Hepatic stellate cell (primary cell): ENCODE data around the gene GSTM2.

Source experiments
- DNase-seq: peaks from one replicate; pipeline ENCODE4 v3.0.0; 2011; ENCODE audit warnings: low spot score

GSTM2 gene

DNA sequence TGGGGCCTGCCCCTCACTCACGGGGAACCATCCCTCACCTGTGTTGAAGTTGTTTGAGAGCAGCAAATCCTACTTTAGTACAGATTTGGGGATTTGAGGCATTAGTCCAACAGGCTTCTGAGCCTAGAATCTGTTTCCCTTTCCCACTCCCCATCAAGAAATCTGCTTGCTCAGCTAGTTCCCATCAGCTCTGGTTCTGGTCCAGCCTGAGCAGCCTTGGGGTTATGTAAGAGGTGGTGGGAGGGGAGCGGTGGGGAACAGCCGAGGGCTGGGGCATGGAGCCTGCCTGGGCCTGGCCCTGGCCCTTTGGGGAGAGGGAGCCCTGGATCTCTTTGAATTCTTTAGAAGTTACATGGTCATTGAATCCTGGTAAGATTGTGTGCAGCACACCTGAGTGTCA, 48.3 kb downstream of the GSTM2 start:
- DNase-seq, result no peak

- no peak for DNase-seq
These were observed 48.8 kb downstream of the GSTM2 start for GRCh38 chr1:109716570-109717090.

- DNase-seq, result no peak
These were observed 49.9 kb downstream of the GSTM2 start for GRCh38 chr1:109717729-109718128.

DNA sequence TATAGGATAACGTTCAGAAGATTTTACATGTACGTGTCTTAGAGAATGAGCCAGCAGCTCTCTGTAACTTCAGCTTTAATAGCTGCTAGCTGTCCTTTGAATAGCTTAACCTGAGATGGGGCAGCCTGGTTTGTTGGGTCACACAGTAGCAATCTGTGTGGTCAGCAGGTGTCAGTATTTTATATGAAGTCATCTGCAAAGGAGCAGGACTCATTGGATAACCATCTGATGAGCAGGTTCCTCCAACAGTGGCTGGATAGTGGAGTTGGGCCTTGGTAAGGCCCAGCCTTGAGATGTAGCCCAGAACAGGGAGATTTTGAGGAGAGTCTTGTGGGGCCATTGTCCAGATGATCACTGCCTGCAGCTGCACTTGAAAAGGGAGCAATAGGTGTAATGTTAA, 50.6 kb downstream of the GSTM2 start:
- DNase-seq, result no peak

DNA sequence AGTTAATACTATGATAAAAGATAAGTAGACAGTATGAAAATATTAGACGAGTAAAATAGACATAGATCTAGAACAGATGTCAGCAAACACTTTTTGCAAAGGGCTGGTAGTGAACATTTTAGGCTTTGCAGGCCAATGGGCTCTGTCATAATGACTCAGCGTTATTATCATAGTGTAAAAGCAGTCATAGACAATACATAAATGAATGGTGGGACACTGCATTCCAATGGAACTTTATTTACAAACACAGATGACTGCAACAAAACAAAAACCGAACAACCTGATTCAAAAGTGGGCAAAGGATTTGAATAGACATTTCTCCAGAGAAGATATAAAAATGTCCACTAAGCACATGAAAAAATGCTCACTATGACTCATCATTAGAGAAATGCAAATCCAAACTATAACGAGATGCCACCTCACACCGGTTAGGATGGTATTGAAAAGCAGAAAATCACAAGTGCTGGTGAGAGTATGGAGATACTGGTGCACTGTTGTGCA, 51.5 kb downstream of the GSTM2 start:
- DNase-seq, result peak; percentile 44

GRCh38 chr1:109721042-109721441, 53.2 kb downstream of the GSTM2 start:
- DNase-seq, result no peak

GRCh38 chr1:109721971-109722370, 54.1 kb downstream of the GSTM2 start:
- no peak for DNase-seq

GRCh38 chr1:109722908-109723691, 55.2 kb downstream of the GSTM2 start:
- peak; percentile 16 for DNase-seq
